ENCODE data around the gene CYLC2.
A peak's percentile ranks its signal among the peaks of the same experiment; 100 is the strongest.

Gene CYLC2

DNA sequence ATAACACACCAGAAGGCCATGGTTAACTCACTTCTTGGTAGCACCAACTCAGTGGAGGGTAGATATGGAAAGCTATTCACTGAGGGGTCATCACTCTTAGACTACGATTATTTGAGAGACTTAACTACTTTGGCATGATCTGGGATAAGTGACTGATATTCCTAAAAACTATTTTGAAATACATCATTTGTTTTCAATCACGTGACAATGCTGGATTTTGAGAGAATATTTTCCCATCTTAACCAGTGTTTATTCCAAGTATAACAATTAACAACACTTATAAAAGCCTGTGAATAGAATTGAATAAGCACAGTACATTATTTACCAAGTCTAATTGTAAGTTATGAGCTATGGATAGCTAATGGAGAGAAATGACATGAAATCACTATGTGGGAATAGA is 22.4 kb upstream of the CYLC2 start:
- peaks cover 6% of the 10 kb centered on the region for H3K9me3 ChIP-seq (ENCODE audit: insufficient read depth, low read depth, low read length)

DNA sequence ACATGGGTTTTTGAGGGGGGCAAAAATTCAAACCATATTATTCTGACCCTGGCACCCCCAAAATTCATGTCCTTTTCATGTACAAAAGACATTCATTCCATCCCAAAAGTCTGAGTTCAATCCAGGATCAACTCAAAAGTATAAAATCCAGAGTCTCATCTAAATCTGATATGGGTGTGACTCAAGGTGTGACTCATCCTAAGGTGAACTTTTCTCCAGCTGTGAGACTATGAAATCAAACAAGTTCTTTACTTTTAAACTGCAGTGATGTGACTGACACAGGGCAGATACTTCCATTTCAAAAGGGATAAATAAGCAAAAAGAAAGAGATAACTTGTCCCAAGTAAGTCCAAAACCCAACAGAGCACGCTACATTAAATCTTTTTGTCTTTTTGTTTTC is 20.6 kb upstream of the CYLC2 start:
- Histone ChIP-seq H2BK5ac (ENCODE audit: low read depth, low read length, poor library complexity) (no peak overlapping the region), H2BK120ac (ENCODE audit: insufficient read depth, low read length, poor library complexity) (no peak overlapping the region), H3K14ac (ENCODE audit: low read length) (no peak overlapping the region), H3K9ac (ENCODE audit: low read length) (no peak overlapping the region), H4K91ac (ENCODE audit: low read depth, low read length) (no peak overlapping the region), H3K23ac (ENCODE audit: low read length) (no peak overlapping the region), H4K12ac (ENCODE audit: low read depth, low read length) (no peak overlapping the region), H3K27me3 (ENCODE audit: insufficient read depth, low read length) (no peaks in the 10 kb centered on the region), H2BK12ac (ENCODE audit: low read length) (no peak overlapping the region), H3K18ac (ENCODE audit: low read length) (no peak overlapping the region), H2AFZ (ENCODE audit: insufficient read depth, low read length, poor library complexity) (no peak overlapping the region), H3K4me1 (ENCODE audit: control insufficient read depth in 1 of 2, insufficient read depth in 2 of 2, low read length in 2 of 2) (no peaks in the 10 kb centered on the region), H3K79me2 (ENCODE audit: control insufficient read depth, insufficient read depth, low read length, poor library complexity) (no peaks in the 10 kb centered on the region), H3K4me3 (ENCODE audit: low read depth, low read length) (no peak overlapping the region), H3K4ac (ENCODE audit: low read depth, low read length) (no peak overlapping the region), H2AK5ac (ENCODE audit: low read length) (no peak overlapping the region), H3K4me2 (ENCODE audit: low read length) (no peak overlapping the region), H3K36me3 (ENCODE audit: control insufficient read depth in 1 of 2, insufficient read depth in 2 of 2, low read length in 2 of 2) (no peaks in the 10 kb centered on the region), H3K27ac (ENCODE audit: low read depth, low read length) (no peak overlapping the region), H3K9me3 (ENCODE audit: insufficient read depth, low read depth, low read length) (peaks cover 2% of the 10 kb centered on the region), H4K8ac (ENCODE audit: low read depth, low read length) (no peak overlapping the region), H3K79me1 (ENCODE audit: low read length) (no peaks in the 10 kb centered on the region)
- no CpG with 5 or more reads among the region's 1 CpG for WGBS (ENCODE audit: extremely low coverage, insufficient coverage, insufficient read length)
- peak in 1 of 2 donors; percentile 10 for DNase-seq

More for the DNA sequence above, 22.4 kb upstream of the CYLC2 start:
- Histone ChIP-seq H3K27me3 (ENCODE audit: insufficient read depth, low read length) (no peaks in the 10 kb centered on the region), H3K4me3 (ENCODE audit: low read depth, low read length) (no peak overlapping the region), H2BK5ac (ENCODE audit: low read depth, low read length, poor library complexity) (no peak overlapping the region), H4K12ac (ENCODE audit: low read depth, low read length) (no peak overlapping the region), H2AK5ac (ENCODE audit: low read length) (no peak overlapping the region), H3K4ac (ENCODE audit: low read depth, low read length) (no peak overlapping the region), H3K14ac (ENCODE audit: low read length) (no peak overlapping the region), H3K4me1 (ENCODE audit: control insufficient read depth in 1 of 2, insufficient read depth in 2 of 2, low read length in 2 of 2) (no peaks in the 10 kb centered on the region), H2BK120ac (ENCODE audit: insufficient read depth, low read length, poor library complexity) (no peak overlapping the region), H3K27ac (ENCODE audit: low read depth, low read length) (no peak overlapping the region), H3K79me1 (ENCODE audit: low read length) (no peaks in the 10 kb centered on the region), H4K8ac (ENCODE audit: low read depth, low read length) (no peak overlapping the region), H3K79me2 (ENCODE audit: control insufficient read depth, insufficient read depth, low read length, poor library complexity) (no peaks in the 10 kb centered on the region), H3K4me2 (ENCODE audit: low read length) (no peak overlapping the region), H3K18ac (ENCODE audit: low read length) (no peak overlapping the region), H2AFZ (ENCODE audit: insufficient read depth, low read length, poor library complexity) (no peak overlapping the region), H3K36me3 (ENCODE audit: control insufficient read depth in 1 of 2, insufficient read depth in 2 of 2, low read length in 2 of 2) (peaks cover 0 to 1% of the 10 kb centered on the region in 2 experiments), H3K23ac (ENCODE audit: low read length) (no peak overlapping the region), H3K9ac (ENCODE audit: low read length) (no peak overlapping the region), H4K91ac (ENCODE audit: low read depth, low read length) (no peak overlapping the region), H2BK12ac (ENCODE audit: low read length) (no peak overlapping the region)
- WGBS (ENCODE audit: extremely low coverage, insufficient coverage, insufficient read length), result no CpG with 5 or more reads among the region's 2 CpGs
- no peak for DNase-seq

DNA sequence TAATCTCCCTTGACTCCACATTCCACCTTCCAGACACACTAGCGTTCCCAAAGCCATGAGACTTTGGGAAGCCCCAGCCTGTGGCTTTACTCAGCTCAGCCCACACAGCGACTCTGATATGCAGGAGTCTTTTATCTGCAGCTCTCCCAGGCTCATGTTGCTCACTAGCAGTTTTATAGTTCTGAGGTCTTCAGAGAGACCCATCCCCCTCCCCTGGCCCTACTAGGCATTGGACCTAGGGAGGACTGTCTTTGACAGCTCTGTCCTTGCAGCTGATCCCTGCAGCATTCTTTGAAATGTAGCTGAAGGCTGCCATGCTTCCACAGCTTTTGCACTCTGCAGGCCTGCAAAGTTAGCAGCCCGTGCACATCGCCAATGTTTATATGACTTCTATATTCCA is 19.9 kb upstream of the CYLC2 start:
- no peak overlapping the region for H3K4me3 ChIP-seq (ENCODE audit: low read depth, low read length)
- H4K8ac ChIP-seq (ENCODE audit: low read depth, low read length), result no peak overlapping the region
- H4K91ac ChIP-seq (ENCODE audit: low read depth, low read length), result no peak overlapping the region
- no peak overlapping the region for H2BK120ac ChIP-seq (ENCODE audit: insufficient read depth, low read length, poor library complexity)
- no peak overlapping the region for H2BK5ac ChIP-seq (ENCODE audit: low read depth, low read length, poor library complexity)
- peaks cover 2% of the 10 kb centered on the region for H3K9me3 ChIP-seq (ENCODE audit: insufficient read depth, low read depth, low read length)
- no peaks in the 10 kb centered on the region for H3K79me1 ChIP-seq (ENCODE audit: low read length)
- H3K4me2 ChIP-seq (ENCODE audit: low read length), result no peak overlapping the region
- H3K23ac ChIP-seq (ENCODE audit: low read length), result no peak overlapping the region
- H3K27me3 ChIP-seq (ENCODE audit: insufficient read depth, low read length), result no peaks in the 10 kb centered on the region
- H2BK12ac ChIP-seq (ENCODE audit: low read length), result no peak overlapping the region
- no peak overlapping the region for H3K9ac ChIP-seq (ENCODE audit: low read length)
- H3K14ac ChIP-seq (ENCODE audit: low read length), result no peak overlapping the region
- no peaks in the 10 kb centered on the region for H3K36me3 ChIP-seq (ENCODE audit: control insufficient read depth in 1 of 2, insufficient read depth in 2 of 2, low read length in 2 of 2)
- no peak overlapping the region for H3K4ac ChIP-seq (ENCODE audit: low read depth, low read length)
- no peak overlapping the region for H4K12ac ChIP-seq (ENCODE audit: low read depth, low read length)
- no peak overlapping the region for H3K18ac ChIP-seq (ENCODE audit: low read length)
- no peak for DNase-seq
- no CpG with 5 or more reads among the region's 4 CpGs for WGBS (ENCODE audit: extremely low coverage, insufficient coverage, insufficient read length)
- H2AK5ac ChIP-seq (ENCODE audit: low read length), result no peak overlapping the region
- H2AFZ ChIP-seq (ENCODE audit: insufficient read depth, low read length, poor library complexity), result no peak overlapping the region
- no peaks in the 10 kb centered on the region for H3K79me2 ChIP-seq (ENCODE audit: control insufficient read depth, insufficient read depth, low read length, poor library complexity)
- H3K27ac ChIP-seq (ENCODE audit: low read depth, low read length), result no peak overlapping the region
- no peaks in the 10 kb centered on the region for H3K4me1 ChIP-seq (ENCODE audit: control insufficient read depth in 1 of 2, insufficient read depth in 2 of 2, low read length in 2 of 2)

DNA sequence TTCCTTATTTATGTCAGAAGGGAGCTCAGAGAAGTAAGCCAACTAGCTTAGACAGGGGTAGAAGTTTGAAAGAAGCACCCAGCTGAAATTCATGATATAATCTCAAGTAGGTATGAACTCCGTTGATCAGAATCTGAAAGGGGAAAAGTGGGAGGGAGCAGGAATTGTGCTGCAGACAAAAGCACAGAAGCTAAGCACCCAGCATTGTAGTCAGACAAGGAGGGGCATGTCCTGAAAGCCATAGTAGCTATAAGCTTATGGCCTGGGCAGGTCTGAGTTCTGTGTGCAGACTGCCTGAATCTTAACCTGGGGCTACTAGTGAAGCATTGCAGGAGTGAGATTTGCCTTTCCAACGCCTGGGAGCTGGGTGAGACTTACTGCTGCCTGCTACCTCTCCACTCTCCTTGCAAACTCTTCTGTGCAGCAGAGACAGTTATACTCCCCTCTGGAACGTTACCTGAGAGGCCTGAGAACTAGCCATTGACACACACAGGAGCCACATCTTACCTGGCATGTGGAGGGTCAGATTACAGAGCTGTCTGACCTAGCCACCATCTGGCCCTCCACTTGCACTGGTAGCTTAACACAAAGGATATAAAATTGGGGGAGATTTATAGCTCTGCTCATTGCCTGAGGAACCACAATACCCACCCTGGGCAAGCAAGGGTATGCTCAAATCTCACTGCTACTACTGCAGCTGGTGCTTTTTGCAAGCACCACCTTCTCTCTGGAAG is 9.8 kb upstream of the CYLC2 start:
- Histone ChIP-seq H2BK12ac (ENCODE audit: low read length) (no peak overlapping the region), H3K4ac (ENCODE audit: low read depth, low read length) (no peak overlapping the region), H3K27me3 (ENCODE audit: insufficient read depth, low read length) (no peaks in the 10 kb centered on the region), H3K36me3 (ENCODE audit: control insufficient read depth in 1 of 2, insufficient read depth in 2 of 2, low read length in 2 of 2) (no peaks in the 10 kb centered on the region), H4K12ac (ENCODE audit: low read depth, low read length) (no peak overlapping the region), H4K8ac (ENCODE audit: low read depth, low read length) (no peak overlapping the region), H3K9ac (ENCODE audit: low read length) (no peak overlapping the region), H2AFZ (ENCODE audit: insufficient read depth, low read length, poor library complexity) (no peak overlapping the region), H3K27ac (ENCODE audit: low read depth, low read length) (no peak overlapping the region), H3K14ac (ENCODE audit: low read length) (no peak overlapping the region), H3K79me1 (ENCODE audit: low read length) (no peaks in the 10 kb centered on the region), H3K4me2 (ENCODE audit: low read length) (no peak overlapping the region), H2BK5ac (ENCODE audit: low read depth, low read length, poor library complexity) (no peak overlapping the region), H3K79me2 (ENCODE audit: control insufficient read depth, insufficient read depth, low read length, poor library complexity) (no peaks in the 10 kb centered on the region), H3K23ac (ENCODE audit: low read length) (no peak overlapping the region), H2BK120ac (ENCODE audit: insufficient read depth, low read length, poor library complexity) (no peak overlapping the region), H4K91ac (ENCODE audit: low read depth, low read length) (no peak overlapping the region), H3K18ac (ENCODE audit: low read length) (no peak overlapping the region), H2AK5ac (ENCODE audit: low read length) (no peak overlapping the region), H3K4me3 (ENCODE audit: low read depth, low read length) (no peak overlapping the region), H3K4me1 (ENCODE audit: control insufficient read depth in 1 of 2, insufficient read depth in 2 of 2, low read length in 2 of 2) (peaks cover 0 to 4% of the 10 kb centered on the region in 2 experiments), H3K9me3 (ENCODE audit: insufficient read depth, low read depth, low read length) (no peaks in the 10 kb centered on the region)
- no peak for DNase-seq
- no CpG with 5 or more reads among the region's 3 CpGs for WGBS (ENCODE audit: extremely low coverage, insufficient coverage, insufficient read length)
